GM19035 (cell line): Measurements from ENCODE around the gene FUT3.
"Not testable (repeated sequence)": the region's sequence is repeated elsewhere in the genome, so short reads cannot be mapped to it uniquely, and the experiment has no call there.

Experiments used
- ATAC-seq: cut with Tn5 transposase; IDR thresholded peaks from one replicate; pipeline ENCODE4 v1.9.1; 2021; ENCODE audit not compliant: unreplicated experiment

The FUT3 gene

DNA sequence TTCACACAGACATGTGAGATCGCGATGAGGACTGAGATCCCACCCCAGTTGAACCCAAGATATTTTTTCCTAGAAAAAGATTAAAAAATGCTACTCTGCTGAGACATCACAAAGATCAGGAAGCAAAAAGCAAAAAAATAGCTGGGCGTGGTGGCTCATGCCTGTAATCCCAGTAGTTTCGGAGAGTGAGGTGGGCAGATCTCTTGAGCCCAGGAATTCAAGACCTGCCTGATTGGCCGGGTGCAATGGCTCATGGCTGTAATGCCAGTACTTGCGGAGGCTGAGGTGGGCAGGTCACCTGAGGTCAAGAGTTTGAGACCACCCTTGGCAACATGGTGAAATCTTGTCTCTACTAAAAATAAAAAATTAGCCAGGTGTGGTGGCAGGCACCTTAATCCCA lies 1.1 kb downstream of the FUT3 start:
- no peak for ATAC-seq

DNA sequence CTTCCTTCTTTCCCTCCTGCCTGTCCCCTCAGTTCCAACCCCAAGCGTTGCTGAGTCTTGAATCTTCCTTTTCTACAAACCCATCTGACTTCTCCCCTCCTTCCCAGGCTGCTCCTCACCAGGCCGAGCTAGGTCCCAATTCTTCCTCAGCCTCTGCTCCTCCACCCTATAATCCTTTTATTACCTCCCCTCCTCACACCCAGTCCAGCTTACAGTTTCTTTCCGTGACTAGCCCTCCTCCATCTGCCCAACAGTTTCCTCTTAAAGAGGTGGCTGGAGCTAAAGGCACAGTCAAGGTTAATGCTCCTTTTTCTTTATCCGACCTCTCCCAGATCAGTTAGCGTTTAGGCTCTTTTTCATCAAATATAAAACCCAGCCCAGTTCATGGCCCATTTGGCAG lies 2.6 kb downstream of the FUT3 start:
- not testable (repeated sequence) for ATAC-seq

DNA sequence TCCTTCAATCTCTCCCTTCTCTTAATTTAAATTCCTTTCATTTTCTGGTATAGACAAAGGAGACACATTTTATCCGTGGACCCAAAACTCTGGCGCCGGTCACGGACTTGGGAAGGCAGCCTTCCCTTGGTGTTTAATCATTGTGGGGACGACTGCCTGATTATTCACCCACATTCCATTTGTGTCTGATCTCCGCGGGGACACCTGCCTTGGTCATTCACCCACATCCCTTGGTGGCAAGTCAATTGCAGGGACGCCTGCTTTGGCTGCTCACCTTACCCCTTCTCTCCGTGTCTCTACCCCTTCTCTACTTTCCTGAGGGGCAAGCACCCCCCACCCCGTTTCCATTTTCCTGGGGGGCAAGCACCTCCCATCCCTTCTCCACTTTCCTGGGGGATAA lies 3.4 kb downstream of the FUT3 start:
- ATAC-seq: not testable (repeated sequence)

DNA sequence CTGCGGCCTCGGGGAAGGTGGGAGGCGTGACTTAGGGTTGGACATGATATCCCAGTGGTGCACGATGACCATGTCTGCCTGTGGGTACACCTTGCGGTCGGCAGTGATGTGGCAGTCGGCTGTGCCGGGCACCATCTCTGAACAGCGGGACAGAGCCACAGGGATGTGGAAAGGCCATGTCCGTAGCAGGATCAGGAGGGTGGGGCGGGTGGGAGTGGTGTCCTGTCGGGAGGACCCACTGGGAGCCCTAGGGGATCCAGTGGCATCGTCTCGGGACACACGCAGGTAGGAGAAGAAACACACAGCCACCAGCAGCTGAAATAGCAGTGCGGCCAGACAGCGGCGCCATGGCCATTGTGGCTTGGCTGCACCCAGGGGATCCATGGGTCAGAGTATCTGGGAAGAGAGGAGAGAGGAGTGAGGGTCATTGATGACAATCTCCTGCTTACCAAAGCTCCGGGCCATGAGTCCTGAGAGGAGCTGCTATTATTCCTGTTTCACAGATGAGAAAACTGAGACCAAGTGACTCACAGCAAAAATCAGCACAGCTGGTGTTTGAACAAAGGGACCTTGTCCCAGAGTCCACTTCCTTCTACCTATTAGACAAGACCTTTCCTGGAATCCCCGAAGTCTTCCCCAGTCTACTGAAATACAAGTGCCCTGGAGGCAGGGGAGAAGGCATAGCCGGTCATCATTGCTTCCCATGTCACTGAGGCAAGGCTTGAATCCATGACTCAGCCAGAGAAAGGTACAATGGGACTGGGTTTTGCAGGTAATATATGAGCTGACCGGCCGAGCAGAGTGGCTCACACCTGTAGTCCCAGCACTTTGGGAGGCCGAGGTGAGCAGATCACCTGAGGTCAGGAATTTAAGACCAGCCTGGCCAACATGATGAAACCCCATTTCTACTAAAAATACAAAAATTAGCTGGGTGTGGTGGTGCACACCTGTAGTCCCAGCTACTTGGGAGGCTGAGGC lies 6.5 kb downstream of the FUT3 start:
- no peak for ATAC-seq

DNA sequence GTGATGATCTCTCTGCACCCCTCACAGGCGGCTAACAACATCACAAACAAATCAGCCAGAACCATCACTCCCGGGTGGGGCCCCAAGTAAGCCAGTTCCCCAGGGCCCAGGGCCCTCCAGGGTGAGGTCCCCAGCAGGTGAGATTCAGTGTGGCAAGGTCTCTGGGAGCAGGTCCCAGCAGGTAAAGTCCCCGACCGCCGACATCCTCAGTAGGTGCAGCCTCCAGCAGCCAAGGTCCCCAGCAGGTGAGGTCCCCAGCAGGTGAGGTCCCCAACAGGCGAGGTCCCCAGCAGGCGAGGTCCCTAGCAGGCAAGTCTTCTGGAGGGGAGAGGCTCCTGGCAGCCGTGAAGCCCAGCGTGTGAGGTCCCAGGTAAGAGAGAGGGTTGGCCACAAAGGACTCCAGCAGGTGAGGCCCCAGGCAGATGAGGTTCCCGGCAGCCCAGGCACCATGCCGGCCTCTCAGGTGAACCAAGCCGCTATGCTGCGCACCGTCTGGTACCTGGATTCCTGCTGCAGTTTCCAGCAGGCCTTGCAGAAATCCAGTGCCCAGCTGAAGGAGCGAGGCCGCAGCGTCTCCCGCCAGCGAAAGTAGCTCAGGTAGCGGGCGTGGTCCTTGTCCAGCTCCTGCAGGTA lies 7.8 kb downstream of the FUT3 start:
- no peak for ATAC-seq

DNA sequence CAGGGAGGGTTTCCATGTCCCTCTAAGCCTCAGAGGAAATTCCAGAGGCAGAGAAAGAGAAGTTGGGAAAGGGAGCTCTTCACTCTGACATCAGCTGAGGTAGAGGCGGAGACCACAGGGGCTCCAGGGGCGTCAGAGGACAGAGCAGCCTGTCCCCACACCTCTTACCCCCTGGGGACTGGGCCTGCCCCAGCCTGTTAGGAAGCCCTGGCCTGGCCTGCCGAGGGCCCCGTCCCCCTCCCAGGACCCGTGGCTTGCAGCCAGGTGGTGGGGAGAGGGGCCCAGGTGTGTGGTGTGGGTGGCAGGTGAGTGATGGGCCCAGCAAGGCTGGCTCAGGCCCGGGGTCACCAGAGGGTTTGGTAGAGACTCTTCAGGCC lies 9.5 kb downstream of the FUT3 start:
- ATAC-seq: not testable (repeated sequence)

DNA sequence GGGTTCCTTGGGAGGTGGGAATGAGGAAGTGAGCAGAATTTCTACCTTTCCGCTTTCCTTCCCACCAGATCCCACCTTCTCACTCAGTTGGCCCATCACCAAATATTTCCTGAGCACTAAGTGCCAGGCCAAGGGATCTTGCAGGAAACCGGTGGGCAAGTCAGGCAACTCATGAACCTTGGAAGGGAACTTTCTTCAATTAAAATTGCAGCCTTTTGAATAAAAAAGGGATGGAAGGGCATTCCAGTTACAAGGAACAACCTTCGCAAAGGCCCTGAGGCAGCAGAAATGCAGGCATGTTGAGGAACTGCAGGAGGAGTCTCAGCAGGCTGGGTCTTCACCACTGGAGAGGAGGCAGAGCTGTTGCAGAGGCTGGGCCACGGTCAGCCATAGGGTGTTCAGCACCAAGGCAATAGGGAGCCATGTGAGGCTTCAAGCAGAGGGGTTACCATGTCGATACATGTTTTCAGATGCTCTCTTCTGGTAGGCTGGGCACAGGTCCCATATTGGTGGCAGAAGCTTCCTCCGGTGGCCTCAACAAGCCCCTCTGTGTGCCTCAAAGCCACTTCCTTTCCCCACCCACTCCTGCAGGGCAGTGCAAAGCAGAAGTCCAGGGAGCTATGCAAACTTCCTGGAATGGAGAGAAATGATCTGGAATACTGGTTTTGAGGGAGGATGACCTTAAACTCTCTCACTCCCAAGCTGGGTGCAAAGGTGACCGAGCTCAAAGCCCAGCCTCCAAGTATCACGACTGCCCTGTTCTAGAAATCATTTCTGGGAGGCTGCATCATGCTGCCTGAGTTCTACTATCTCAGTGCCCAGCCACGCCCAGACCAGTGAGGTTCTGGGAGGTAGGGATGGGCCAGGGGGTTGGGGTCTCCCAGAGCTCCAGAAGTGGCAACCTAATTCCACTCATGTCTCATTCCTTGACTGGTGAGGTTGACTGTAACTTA lies 11.9 kb downstream of the FUT3 start, which contains the start of gene FUT6:
Gene FUT6, minus strand, starts transcription at position 638 of the 953 bp plus-strand sequence. CDS start 7,135 bp downstream, outside the sequence.
- ATAC-seq: no peak

DNA sequence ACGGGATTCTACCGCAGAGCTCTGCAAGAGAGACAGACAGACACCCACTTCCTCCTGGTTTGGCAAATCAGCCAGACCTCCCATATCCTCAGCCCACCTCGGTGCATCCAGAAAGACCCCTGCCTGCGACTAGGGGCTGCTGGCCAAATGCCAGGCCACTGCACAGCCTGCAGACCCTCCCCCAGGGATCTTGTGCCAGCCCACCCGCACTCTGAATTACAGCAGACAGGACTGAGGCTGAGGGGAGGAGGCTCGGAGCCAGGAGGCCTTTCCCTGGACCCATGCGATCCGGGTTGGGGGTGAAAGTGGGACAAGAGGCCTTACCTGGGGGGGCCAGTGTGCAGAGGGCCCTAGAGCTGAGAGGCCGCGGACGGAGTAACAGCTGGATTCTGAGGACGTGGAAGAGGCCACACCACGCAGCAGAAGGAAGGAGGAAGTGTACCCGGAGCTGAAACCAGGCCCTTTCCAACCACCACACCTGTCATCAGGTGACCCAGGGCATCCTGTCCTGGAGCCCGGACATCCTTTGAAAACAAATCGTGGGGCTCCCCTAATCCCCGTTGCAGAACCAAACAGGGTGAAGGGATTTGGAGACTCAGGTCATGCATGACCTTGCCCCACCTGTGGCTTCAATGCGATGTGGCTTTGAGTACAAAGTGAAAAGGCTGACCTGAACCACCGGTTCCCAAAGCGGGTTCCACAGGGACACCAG lies 12.7 kb downstream of the FUT3 start:
- no peak for ATAC-seq

DNA sequence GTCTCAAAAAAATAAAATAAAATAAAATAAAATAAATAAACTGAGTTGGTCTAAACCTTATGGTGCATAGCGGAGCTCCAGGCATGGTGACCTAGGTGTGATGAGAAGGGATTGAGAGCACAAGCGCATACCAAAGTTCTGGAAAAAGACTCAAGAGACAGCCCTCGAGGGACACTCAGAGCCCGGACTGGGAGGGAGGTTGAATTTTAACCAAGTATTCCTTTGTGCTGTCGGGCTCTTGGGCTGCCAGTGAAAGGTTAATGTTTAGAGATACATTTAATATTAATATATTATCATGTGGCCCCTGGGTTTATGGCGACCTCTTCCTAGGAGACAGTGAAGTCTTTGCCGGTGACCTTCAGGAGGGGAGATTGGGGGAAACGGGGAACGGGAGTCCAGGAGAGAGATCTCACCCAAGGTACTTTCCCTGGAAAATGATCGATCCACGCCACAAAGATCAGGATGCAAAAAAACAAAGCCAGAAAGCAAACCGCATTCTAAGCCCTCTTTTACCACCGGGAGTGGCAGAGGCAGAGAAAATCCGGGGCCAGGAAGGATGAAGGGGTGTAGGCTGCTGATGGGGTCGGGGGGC lies 13.4 kb downstream of the FUT3 start:
- no peak for ATAC-seq

DNA sequence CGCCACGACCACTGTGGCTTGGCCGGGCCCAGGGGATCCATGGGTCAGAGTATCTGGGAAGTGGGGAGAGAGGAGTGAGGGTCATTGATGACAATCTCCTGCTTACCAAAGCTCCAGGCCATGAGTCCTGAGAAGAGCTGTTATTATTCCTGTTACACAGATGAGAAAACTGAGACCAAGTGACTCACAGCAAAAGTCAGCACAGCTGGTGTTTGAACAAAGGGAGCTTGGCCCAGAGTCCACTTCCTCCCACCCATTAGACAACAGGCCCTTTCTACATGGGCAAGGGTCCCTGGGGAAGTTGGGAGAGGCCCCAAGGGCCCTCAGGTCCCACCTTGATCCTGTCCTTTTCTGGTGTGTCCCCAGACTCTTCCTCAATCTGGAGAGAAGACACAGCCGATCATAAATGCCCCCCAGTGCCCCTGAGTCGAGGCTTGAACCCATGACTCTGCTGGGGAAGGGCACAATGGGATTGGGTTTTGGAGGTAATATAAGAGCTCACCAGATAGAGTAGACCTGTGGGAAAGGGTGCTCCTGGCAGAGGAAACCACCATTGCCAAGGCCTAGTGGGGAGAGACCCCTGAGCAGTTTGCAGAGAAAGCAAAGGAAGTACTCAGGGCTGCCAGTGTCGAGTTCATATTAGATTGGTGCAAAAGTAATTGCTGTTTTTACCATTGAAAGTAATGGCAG lies 18.6 kb downstream of the FUT3 start:
- ATAC-seq: no peak

DNA sequence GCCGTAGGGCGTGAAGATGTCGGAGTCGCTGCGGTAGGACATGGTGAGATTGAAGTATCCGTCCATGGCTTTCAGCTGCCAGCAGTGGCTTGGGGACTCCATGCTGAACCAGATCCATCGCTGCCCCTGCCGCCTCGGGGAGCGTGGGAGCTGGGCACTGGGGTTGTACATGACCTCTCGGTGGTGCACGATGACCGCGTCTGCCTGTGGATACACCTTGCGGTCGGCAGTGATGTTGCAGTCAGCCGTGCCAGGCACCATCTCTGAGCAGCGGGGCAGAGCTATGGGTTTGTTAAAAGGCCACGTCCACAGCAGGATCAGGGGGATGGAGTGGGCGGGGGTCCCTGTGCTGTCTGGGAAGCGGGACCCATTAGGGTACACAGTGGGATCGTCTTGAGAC lies 19.2 kb downstream of the FUT3 start:
- no peak for ATAC-seq

DNA sequence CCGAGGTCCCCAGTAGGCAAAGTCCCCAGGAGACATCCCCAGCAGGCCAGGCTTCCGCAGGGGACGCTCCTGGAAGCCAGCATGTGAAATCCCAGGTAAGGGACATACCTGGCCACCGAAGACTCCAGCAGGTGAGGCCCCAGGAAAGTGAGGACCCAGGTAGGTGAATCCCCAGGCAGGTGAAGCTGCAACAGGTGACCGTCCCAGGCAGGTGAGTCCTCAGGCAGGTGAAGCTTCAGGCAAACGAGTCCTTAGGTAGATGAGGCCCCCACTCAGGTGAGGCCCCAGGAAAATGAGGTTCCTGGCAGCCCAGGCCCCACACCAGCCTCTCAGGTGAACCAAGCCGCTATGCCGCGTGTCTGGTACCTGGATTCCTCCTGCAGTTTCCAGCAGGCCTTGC lies 20.1 kb downstream of the FUT3 start:
- no peak for ATAC-seq

DNA sequence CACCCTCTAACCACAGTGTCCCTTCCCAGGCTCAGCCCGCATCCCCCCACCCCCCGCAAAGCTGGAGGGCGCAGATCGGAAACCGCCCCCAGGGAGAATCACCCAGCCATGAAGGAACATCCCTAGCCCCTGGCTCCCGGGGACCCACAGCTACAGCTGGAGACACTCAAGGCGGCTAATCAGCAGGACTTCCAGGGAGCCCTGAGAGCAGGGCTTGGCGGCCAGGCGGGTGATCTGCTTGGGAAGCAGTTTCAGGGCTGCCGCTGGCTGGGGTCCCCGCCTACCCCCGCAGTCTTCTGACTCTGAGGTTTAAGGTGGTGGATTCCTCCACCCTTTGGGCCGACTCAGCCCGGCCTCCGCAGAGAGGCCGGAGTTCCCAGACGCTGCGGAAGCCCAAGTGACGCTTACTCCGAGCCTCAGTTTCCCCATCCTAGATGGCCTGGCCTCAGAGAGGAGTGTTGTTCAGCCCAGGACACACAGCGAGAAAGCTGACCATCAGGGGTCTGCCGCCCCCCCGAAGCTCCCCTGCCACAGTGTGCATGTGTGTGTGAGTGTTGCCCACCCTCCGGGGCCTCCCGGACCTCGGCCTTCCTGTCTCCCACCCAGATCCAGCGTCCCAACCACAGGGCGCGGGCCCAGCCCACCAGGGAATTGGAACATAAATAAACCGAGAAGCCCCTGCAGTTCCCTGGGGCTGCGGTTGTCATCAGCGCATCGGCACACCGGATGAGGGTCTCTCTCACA lies 21.5 kb downstream of the FUT3 start:
- no peak for ATAC-seq

DNA sequence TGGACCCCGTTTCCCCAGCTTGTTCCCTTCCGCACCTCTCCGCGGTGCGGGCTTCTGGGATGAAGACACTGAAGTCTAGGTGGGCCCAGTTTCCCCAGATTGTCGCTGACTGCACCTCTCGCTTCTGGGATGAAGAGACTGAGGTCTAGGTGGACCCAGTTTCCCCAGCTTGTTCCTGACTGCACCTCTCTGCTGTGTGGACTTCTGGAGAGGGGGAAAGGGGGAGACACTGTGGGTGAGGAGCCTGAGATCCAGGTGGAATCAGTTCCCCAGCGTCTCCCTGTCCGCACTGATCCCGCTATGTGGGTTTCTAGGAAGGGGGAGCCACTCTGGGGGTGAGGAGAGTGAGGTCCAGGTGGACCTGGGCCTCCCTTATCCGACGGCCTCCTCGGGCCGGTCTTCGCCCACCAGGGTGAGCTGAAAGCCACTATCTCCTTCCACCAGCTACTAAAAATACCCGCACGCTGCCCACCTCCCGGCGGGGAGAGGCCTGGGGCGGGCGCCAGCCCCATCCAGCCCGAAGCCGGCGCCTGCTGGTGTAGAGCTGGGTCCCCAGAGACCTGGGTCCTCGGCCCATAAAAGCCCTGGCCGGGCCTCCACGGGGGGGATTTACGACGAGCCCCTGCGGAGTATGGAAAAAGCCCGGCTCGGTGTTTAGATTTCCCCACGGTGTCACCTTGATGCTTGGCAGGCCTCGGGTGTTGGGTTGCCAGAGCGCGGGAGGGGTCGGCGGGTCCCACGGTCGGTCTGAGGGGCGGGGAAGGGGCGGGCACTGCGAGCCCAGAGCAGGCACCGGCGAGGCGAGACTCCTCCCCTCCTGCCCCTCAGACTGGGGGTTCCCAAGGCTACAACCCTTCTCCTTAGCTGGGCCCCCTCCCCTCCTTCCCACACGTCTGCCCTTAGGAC lies 22.3 kb downstream of the FUT3 start:
- ATAC-seq: no peak

DNA sequence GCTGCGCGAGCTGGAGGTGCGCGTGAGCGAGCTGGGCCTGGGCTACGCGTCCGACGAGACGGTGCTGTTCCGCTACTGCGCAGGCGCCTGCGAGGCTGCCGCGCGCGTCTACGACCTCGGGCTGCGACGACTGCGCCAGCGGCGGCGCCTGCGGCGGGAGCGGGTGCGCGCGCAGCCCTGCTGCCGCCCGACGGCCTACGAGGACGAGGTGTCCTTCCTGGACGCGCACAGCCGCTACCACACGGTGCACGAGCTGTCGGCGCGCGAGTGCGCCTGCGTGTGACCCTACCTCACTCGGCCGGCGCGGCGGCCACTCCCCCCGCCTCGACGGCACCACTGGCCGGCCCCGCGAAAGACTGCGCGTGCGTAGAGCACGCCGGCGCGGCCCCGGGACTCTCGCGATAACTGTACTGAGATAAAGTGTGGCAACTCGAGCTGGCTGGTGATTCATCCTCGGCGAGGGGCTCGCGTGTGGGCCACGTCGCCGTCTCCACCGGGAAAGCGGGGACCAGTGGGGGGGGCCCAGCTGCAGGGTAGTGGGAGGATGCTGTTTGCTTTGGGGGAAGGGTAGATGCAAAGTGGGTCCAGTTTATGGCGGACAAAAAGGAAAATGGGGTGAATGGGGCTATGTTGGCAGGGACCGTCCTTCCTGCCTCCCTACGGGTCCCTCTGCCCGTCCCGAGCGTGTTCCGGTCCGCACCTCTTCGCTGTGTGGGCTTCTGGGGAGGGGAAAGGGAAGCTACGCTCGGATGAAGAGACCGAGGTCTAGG lies 23.2 kb downstream of the FUT3 start:
- peak; percentile 71 for ATAC-seq

DNA sequence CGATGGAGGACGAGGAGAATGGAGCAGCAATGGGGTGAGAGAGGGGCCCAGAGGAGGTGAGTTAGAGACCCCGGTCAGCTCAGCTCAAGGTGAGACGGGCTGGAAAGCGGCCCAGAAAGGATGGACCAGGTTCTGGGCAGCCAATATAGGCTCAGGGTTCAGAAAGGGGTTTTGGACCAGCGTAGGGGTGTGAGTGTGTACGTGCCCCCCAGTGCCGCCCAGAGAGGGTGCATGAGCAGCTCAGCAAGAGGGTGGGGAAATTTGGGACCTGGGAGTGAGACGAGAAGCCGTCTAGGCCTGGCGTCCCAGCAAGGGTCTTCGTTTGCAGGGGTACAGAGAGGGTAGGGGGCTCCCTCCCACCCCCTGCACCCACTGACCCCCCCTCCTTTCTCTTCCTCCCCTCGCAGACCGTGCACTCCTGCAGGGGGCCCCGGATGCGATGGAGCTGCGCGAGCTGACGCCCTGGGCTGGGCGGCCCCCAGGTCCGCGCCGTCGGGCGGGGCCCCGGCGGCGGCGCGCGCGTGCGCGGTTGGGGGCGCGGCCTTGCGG lies 23.8 kb downstream of the FUT3 start:
- no peak for ATAC-seq
